ENCODE results near the gene PRELID3B. TPM values are rescaled to one million over a fixed set of nuclear protein-coding genes. Genes with fewer than 3 reads are reported as not detected.
A peak's percentile ranks its signal among the peaks of the same experiment; 100 is the strongest.

PRELID3B gene
- total and polyA plus RNA-seq, 2 of the 13 experiments (the other 11 are each of a cell fraction or from before 2014, with no cell fraction given), result 23.3 to 42.6 TPM

DNA sequence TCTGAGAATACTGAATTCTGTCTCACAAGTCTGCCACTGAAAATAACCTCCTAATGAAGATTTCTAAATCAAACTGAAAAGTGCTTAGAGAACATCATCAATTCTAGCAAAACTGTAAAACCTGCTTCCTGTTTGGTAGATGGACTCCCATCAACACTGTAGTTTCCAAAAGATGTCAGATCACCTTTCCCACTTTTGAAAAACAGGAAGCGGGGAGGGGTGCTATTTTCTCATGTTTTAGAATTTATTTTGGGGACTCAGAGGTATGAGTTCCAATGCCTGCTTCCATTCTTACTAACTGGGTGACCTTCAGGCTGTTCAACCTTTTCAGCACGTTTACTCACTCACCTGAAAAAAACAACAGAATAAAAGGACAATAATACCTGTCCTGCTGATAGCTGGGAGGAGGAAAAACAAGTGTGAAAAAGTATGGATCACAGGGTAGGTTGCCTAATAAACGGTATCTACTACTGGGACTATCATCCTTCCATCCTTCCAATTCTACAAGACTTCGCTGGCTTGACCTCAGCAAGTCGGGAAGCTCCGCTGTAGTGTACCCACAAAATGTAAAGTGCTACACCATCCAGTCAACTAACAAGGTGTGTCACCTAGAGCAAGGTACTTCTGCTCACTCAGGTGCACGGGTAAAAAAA is 11.5 kb downstream of the PRELID3B start (continued):
- TF ChIP-seq, protein P1, sequence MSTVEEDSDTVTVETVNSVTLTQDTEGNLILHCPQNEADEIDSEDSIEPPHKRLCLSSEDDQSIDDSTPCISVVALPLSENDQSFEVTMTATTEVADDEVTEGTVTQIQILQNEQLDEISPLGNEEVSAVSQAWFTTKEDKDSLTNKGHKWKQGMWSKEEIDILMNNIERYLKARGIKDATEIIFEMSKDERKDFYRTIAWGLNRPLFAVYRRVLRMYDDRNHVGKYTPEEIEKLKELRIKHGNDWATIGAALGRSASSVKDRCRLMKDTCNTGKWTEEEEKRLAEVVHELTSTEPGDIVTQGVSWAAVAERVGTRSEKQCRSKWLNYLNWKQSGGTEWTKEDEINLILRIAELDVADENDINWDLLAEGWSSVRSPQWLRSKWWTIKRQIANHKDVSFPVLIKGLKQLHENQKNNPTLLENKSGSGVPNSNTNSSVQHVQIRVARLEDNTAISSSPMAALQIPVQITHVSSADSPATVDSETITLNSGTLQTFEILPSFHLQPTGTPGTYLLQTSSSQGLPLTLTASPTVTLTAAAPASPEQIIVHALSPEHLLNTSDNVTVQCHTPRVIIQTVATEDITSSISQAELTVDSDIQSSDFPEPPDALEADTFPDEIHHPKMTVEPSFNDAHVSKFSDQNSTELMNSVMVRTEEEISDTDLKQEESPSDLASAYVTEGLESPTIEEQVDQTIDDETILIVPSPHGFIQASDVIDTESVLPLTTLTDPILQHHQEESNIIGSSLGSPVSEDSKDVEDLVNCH (CRISPR knock-in tag; IDR thresholded peaks at IDR 0.05), result no peak
- TF ChIP-seq ETV5 (CRISPR knock-in tag; IDR thresholded peaks at IDR 0.05; ENCODE audit: borderline replicate concordance) (0 out of 2 replicates have a peak, but pooled peaks have one; percentile 10), RBM39 (IDR thresholded peaks at IDR 0.05; ENCODE audit: low read depth, low read length, poor library complexity, severe bottlenecking) (no peak), MED1 (CRISPR knock-in tag; IDR thresholded peaks at IDR 0.05) (peak; percentile 33; the same call in 1 of the 2 replicates), ZZZ3 (CRISPR knock-in tag; IDR thresholded peaks at IDR 0.05; ENCODE audit: borderline replicate concordance) (0 out of 2 replicates have a peak, but pooled peaks have one; percentile 11), EEA1 (CRISPR knock-in tag; IDR thresholded peaks at IDR 0.05; ENCODE audit: borderline replicate concordance) (no peak), ZNF44 (CRISPR knock-in tag; IDR thresholded peaks at IDR 0.05) (peak; percentile 32; the same call in 1 of the 2 replicates), PITX1 (CRISPR knock-in tag; IDR thresholded peaks at IDR 0.05) (no peak), PRPF4 (IDR thresholded peaks at IDR 0.05; ENCODE audit: low read depth, low read length, poor library complexity, severe bottlenecking) (peak; percentile 94), GLI4 (CRISPR knock-in tag; IDR thresholded peaks at IDR 0.05; ENCODE audit: borderline replicate concordance) (peak; percentile 14; the same call in 1 of the 2 replicates), ZBTB38 (CRISPR knock-in tag; IDR thresholded peaks at IDR 0.05) (peak; percentile 100), ZNF678 (CRISPR knock-in tag; IDR thresholded peaks at IDR 0.05) (no peak), ATF7 (IDR thresholded peaks at IDR 0.05) (no peak), ATF7 (CRISPR knock-in tag; IDR thresholded peaks at IDR 0.05) (no peak), CHD2 (IDR thresholded peaks at IDR 0.05; ENCODE audit: low read depth, low read length) (no peak), ZNF782 (CRISPR knock-in tag; IDR thresholded peaks at IDR 0.05; ENCODE audit: borderline replicate concordance) (0 out of 2 replicates have a peak, but pooled peaks have one; percentile 2), NFATC3 (CRISPR knock-in tag; IDR thresholded peaks at IDR 0.05) (peak; percentile 84; the same call in 1 of the 2 replicates)
- TF ChIP-seq, protein P2, sequence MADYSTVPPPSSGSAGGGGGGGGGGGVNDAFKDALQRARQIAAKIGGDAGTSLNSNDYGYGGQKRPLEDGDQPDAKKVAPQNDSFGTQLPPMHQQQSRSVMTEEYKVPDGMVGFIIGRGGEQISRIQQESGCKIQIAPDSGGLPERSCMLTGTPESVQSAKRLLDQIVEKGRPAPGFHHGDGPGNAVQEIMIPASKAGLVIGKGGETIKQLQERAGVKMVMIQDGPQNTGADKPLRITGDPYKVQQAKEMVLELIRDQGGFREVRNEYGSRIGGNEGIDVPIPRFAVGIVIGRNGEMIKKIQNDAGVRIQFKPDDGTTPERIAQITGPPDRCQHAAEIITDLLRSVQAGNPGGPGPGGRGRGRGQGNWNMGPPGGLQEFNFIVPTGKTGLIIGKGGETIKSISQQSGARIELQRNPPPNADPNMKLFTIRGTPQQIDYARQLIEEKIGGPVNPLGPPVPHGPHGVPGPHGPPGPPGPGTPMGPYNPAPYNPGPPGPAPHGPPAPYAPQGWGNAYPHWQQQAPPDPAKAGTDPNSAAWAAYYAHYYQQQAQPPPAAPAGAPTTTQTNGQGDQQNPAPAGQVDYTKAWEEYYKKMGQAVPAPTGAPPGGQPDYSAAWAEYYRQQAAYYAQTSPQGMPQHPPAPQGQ (CRISPR knock-in tag; IDR thresholded peaks at IDR 0.05; ENCODE audit: borderline replicate concordance), result 0 out of 2 replicates have a peak, but pooled peaks have one; percentile 69
- TF ChIP-seq, protein P3, sequence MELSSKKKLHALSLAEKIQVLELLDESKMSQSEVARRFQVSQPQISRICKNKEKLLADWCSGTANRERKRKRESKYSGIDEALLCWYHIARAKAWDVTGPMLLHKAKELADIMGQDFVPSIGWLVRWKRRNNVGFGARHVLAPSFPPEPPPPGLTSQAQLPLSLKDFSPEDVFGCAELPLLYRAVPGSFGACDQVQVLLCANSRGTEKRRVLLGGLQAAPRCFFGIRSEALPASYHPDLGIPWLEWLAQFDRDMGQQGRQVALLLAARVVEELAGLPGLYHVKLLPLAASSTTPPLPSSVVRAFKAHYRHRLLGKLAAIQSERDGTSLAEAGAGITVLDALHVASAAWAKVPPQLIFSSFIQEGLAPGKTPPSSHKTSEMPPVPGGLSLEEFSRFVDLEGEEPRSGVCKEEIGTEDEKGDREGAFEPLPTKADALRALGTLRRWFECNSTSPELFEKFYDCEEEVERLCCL (CRISPR knock-in tag; IDR thresholded peaks at IDR 0.05; ENCODE audit: borderline replicate concordance), result no peak
- TF ChIP-seq, protein P4, sequence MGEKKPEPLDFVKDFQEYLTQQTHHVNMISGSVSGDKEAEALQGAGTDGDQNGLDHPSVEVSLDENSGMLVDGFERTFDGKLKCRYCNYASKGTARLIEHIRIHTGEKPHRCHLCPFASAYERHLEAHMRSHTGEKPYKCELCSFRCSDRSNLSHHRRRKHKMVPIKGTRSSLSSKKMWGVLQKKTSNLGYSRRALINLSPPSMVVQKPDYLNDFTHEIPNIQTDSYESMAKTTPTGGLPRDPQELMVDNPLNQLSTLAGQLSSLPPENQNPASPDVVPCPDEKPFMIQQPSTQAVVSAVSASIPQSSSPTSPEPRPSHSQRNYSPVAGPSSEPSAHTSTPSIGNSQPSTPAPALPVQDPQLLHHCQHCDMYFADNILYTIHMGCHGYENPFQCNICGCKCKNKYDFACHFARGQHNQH (CRISPR knock-in tag; IDR thresholded peaks at IDR 0.05), result no peak
- TF ChIP-seq, protein P5, sequence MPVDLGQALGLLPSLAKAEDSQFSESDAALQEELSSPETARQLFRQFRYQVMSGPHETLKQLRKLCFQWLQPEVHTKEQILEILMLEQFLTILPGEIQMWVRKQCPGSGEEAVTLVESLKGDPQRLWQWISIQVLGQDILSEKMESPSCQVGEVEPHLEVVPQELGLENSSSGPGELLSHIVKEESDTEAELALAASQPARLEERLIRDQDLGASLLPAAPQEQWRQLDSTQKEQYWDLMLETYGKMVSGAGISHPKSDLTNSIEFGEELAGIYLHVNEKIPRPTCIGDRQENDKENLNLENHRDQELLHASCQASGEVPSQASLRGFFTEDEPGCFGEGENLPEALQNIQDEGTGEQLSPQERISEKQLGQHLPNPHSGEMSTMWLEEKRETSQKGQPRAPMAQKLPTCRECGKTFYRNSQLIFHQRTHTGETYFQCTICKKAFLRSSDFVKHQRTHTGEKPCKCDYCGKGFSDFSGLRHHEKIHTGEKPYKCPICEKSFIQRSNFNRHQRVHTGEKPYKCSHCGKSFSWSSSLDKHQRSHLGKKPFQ (CRISPR knock-in tag; IDR thresholded peaks at IDR 0.05; ENCODE audit: insufficient replicate concordance), result peak; percentile 8

All from HepG2 (cell line).